HEK293 (cell line): ENCODE data around the gene CCDC127.

ENCODE experiments used
- CTCF ChIP-seq: fragments of 450-650 bp; formaldehyde crosslinking; IDR thresholded peaks from 2 replicates; pipeline ENCODE4 v1.5.1; 2016; ENCODE audit warnings: missing biosample characterization, missing genetic modification characterization
- ELK4 ChIP-seq: IDR thresholded peaks from 2 replicates; pipeline ENCODE4 v1.6.1; 2011; ENCODE audit warnings: mild to moderate bottlenecking, low read depth, low read length, borderline replicate concordance
- YY1 ChIP-seq: fragments of 450-650 bp; formaldehyde crosslinking; IDR thresholded peaks from 2 replicates; pipeline ENCODE4 v1.5.1; 2018; ENCODE audit warnings: missing biosample characterization, missing genetic modification characterization
- ZFP69B ChIP-seq: fragments of 450-650 bp; formaldehyde crosslinking; IDR thresholded peaks from 2 replicates; pipeline ENCODE4 v1.5.1; 2016; ENCODE audit warnings: missing biosample characterization, missing genetic modification characterization
- ZNF423 ChIP-seq: fragments of 450-650 bp; formaldehyde crosslinking; IDR thresholded peaks from 2 replicates; pipeline ENCODE4 v1.5.1; 2016; ENCODE audit warnings: missing biosample characterization, missing genetic modification characterization
- ZNF544 ChIP-seq: fragments of 450-650 bp; formaldehyde crosslinking; IDR thresholded peaks from 2 replicates; pipeline ENCODE4 v1.5.0; 2017; ENCODE audit warnings: missing biosample characterization, missing genetic modification characterization
- ZNF580 ChIP-seq: fragments of 450-650 bp; formaldehyde crosslinking; IDR thresholded peaks from 2 replicates; pipeline ENCODE4 v1.5.1; 2016; ENCODE audit warnings: missing biosample characterization, missing genetic modification characterization

GRCh38 chr5:194102-194501 is 23.9 kb downstream of the CCDC127 start:
- TF ChIP-seq ZNF580 (no peak), CTCF (no peak), YY1 (tag by site-specific recombination) (no peak), ZNF423 (no peak), ZNF544 (tag by site-specific recombination) (no peak), ELK4 (no peak), ZFP69B (tag by site-specific recombination) (no peak)
